ENCODE measurements around the gene RAB7A.
"Not testable (repeated sequence)": the region's sequence is repeated elsewhere in the genome, so short reads cannot be mapped to it uniquely, and the experiment has no call there.

The RAB7A gene

DNA sequence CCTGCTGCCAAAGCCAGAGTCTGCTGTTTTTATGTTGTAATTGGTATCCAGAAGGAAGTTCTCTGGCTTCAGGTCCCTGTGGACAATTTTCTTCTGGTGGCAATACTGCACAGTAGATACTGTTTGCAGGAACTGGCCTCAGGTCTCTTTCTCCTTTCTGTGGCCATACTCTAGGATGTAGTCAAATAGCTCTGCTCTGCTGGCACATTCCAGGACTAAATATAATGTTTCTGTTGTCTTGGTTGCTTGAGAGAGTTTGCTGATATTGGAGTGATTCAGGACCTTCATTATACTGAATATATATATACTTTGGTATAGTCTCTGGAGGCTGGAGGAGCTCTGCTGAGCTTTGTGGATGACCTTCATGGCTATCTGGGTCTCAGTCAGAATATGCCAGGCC lies 23.1 kb downstream of the RAB7A start:
- H4K20me1 ChIP-seq (ENCODE audit: low read depth, low read length): peaks cover 33% of the 10 kb centered on the region
- H3K9me3 ChIP-seq (ENCODE audit: insufficient read depth, low read length): no peaks in the 10 kb centered on the region
- TF ChIP-seq, protein P1, sequence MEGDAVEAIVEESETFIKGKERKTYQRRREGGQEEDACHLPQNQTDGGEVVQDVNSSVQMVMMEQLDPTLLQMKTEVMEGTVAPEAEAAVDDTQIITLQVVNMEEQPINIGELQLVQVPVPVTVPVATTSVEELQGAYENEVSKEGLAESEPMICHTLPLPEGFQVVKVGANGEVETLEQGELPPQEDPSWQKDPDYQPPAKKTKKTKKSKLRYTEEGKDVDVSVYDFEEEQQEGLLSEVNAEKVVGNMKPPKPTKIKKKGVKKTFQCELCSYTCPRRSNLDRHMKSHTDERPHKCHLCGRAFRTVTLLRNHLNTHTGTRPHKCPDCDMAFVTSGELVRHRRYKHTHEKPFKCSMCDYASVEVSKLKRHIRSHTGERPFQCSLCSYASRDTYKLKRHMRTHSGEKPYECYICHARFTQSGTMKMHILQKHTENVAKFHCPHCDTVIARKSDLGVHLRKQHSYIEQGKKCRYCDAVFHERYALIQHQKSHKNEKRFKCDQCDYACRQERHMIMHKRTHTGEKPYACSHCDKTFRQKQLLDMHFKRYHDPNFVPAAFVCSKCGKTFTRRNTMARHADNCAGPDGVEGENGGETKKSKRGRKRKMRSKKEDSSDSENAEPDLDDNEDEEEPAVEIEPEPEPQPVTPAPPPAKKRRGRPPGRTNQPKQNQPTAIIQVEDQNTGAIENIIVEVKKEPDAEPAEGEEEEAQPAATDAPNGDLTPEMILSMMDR (IDR thresholded peaks at IDR 0.05; ENCODE audit: insufficient read depth, low read length, poor library complexity, severe bottlenecking): no peak
- H3K9ac ChIP-seq (ENCODE audit: low read length): no peak overlapping the region
- H3K27me3 ChIP-seq (ENCODE audit: low read length): no peaks in the 10 kb centered on the region
- no peak overlapping the region for H2AFZ ChIP-seq (ENCODE audit: low read depth, low read length, severe bottlenecking)
- H3K79me2 ChIP-seq (ENCODE audit: insufficient read depth, low read length): peaks cover 97% of the 10 kb centered on the region
- no peak overlapping the region for H3K4me3 ChIP-seq (ENCODE audit: insufficient read depth, low read length, poor library complexity, severe bottlenecking)
- H3K4me2 ChIP-seq (ENCODE audit: low read depth, low read length, poor library complexity, severe bottlenecking): no peak overlapping the region
- H3K27ac ChIP-seq (ENCODE audit: low read depth, low read length): no peak overlapping the region
- no peaks in the 10 kb centered on the region for H3F3A ChIP-seq (ENCODE audit: insufficient read depth)
- no peaks in the 10 kb centered on the region for H3K36me3 ChIP-seq (ENCODE audit: low read length)
- H3K9me2 ChIP-seq (replicated peaks; ENCODE audit: insufficient read depth, low read length): no peaks in the 10 kb centered on the region

DNA sequence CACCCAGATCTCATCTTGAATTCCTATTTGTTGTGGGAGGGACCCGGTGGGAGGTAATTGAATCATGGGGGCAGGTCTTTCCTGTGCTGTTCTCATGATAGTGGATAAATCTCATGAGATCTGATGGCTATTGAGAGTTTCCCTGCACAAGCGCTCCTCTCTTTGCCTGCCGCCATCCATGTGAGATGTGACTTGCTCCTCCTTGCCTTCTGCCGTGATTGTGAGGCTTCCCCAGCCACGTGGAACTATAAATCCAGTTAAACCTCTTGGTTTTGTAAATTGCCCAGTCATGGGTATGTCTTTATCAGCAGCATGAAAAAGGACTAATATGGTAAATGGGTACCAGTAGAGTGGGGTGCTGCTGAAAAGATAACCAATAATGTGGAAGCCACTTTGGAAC lies 23.6 kb downstream of the RAB7A start:
- not testable (repeated sequence) for H3F3A ChIP-seq (ENCODE audit: insufficient read depth); H3K4me3 ChIP-seq (ENCODE audit: insufficient read depth, low read length, poor library complexity, severe bottlenecking); H3K9me3 ChIP-seq (ENCODE audit: insufficient read depth, low read length); H3K9me2 ChIP-seq (replicated peaks; ENCODE audit: insufficient read depth, low read length); H3K36me3 ChIP-seq (ENCODE audit: low read length); H3K4me2 ChIP-seq (ENCODE audit: low read depth, low read length, poor library complexity, severe bottlenecking); H3K27ac ChIP-seq (ENCODE audit: low read depth, low read length); H2AFZ ChIP-seq (ENCODE audit: low read depth, low read length, severe bottlenecking); H3K9ac ChIP-seq (ENCODE audit: low read length); H3K27me3 ChIP-seq (ENCODE audit: low read length)
- H3K79me2 ChIP-seq (ENCODE audit: insufficient read depth, low read length): peaks cover 97% of the 10 kb centered on the region
- H4K20me1 ChIP-seq (ENCODE audit: low read depth, low read length): peaks cover 33% of the 10 kb centered on the region

DNA sequence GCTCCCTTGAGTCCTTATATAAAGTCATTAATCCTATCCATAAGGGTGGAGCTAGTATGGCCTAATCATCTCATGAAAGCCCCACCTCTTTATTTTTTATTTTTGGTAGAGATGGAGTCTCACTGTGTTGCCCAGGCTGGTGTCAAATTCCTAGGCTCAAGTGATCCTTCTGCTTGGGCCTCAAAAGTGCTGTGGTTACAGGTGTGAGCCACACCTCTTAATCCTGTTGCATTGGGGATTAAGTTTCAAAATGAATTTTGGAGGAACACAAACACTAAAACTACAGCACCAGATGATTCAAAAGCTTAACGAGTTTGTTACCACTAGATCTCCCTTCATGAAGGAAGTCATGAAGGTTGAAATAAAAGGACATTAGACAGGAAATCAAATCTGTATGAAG lies 27.7 kb downstream of the RAB7A start:
- Histone ChIP-seq H2AFZ (ENCODE audit: low read depth, low read length, severe bottlenecking) (no peak overlapping the region), H3K4me3 (ENCODE audit: insufficient read depth, low read length, poor library complexity, severe bottlenecking) (no peak overlapping the region), H3K9me2 (replicated peaks; ENCODE audit: insufficient read depth, low read length) (no peaks in the 10 kb centered on the region), H3K9me3 (ENCODE audit: insufficient read depth, low read length) (no peaks in the 10 kb centered on the region), H3K27ac (ENCODE audit: low read depth, low read length) (no peak overlapping the region), H3K27me3 (ENCODE audit: low read length) (no peaks in the 10 kb centered on the region), H3K79me2 (ENCODE audit: insufficient read depth, low read length) (peaks cover 95% of the 10 kb centered on the region), H3K4me2 (ENCODE audit: low read depth, low read length, poor library complexity, severe bottlenecking) (no peak overlapping the region), H3K36me3 (ENCODE audit: low read length) (no peaks in the 10 kb centered on the region), H4K20me1 (ENCODE audit: low read depth, low read length) (peaks cover 24% of the 10 kb centered on the region), H3K9ac (ENCODE audit: low read length) (no peak overlapping the region), H3F3A (ENCODE audit: insufficient read depth) (no peaks in the 10 kb centered on the region)
- TF ChIP-seq, protein P1 (IDR thresholded peaks at IDR 0.05; ENCODE audit: insufficient read depth, low read length, poor library complexity, severe bottlenecking): no peak
- TF ChIP-seq EZH2phosphoT487 (conservative IDR thresholded peaks at IDR 0.05; ENCODE audit: low read length): no peak

DNA sequence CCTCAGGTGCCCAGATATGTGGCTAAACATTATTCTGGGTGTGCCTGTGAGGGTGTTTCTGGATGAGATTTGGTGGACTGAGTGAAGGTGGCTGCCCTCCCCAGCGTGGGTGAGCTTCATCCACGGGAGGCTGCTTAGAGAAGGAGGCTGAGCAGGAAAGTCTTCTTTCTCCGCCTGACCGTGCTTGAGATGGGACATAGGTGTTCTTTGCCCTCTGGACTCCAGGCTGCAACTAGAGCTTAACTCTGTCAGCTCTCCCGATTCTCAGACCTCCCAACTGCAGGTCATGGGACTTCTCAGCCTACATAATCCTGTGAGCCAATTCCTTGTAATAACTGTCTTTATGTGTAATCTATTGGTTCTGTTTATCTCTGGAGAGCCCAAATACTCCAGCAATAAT lies 34.1 kb downstream of the RAB7A start:
- H3K9ac ChIP-seq (ENCODE audit: low read length): no peak overlapping the region
- H3K27ac ChIP-seq (ENCODE audit: low read depth, low read length): no peak overlapping the region
- H2AFZ ChIP-seq (ENCODE audit: low read depth, low read length, severe bottlenecking): no peak overlapping the region
- no peaks in the 10 kb centered on the region for H3K27me3 ChIP-seq (ENCODE audit: low read length)
- no peaks in the 10 kb centered on the region for H3K9me3 ChIP-seq (ENCODE audit: insufficient read depth, low read length)
- peaks cover 92% of the 10 kb centered on the region for H3K79me2 ChIP-seq (ENCODE audit: insufficient read depth, low read length)
- TF ChIP-seq, protein P1 (IDR thresholded peaks at IDR 0.05; ENCODE audit: insufficient read depth, low read length, poor library complexity, severe bottlenecking): no peak
- no peak for TF ChIP-seq EZH2phosphoT487 (conservative IDR thresholded peaks at IDR 0.05; ENCODE audit: low read length)
- H3K4me2 ChIP-seq (ENCODE audit: low read depth, low read length, poor library complexity, severe bottlenecking): no peak overlapping the region
- H4K20me1 ChIP-seq (ENCODE audit: low read depth, low read length): peaks cover 13% of the 10 kb centered on the region; the same call in 1 of the 2 replicates
- no peaks in the 10 kb centered on the region for H3K36me3 ChIP-seq (ENCODE audit: low read length)
- no peaks in the 10 kb centered on the region for H3F3A ChIP-seq (ENCODE audit: insufficient read depth)
- no peak overlapping the region for H3K4me3 ChIP-seq (ENCODE audit: insufficient read depth, low read length, poor library complexity, severe bottlenecking)
- H3K9me2 ChIP-seq (replicated peaks; ENCODE audit: insufficient read depth, low read length): no peaks in the 10 kb centered on the region

All from SU-DHL-6 (cell line).